Cardiac muscle cell (in vitro differentiated cells and primary cell): Measurements from ENCODE around the gene SH2D2A. TPM values are rescaled to one million over a fixed set of nuclear protein-coding genes. Genes with fewer than 3 reads are reported as not detected.

Experiments
- DNase-seq, 2 donors: peaks; one replicate each; pipeline versions ENCODE4 v3.0.0 to v3.0.0-alpha.2; 2010 to 2017; ENCODE audit warnings: low read depth in 1 of 2, low spot score in 1 of 2
- H3K27ac ChIP-seq: fragments of 200-600 bp; sonication (generic); 2 replicates; pipeline ENCODE4 v1.5.1; 2016
- H3K27me3 ChIP-seq: fragments of 200-600 bp; sonication (generic); 2 replicates; pipeline ENCODE4 v1.6.0; 2016; ENCODE audit warnings: control low read depth
- H3K36me3 ChIP-seq: fragments of 200-600 bp; sonication (generic); 2 replicates; pipeline ENCODE4 v1.5.1; 2016; ENCODE audit warnings: control low read depth
- H3K4me1 ChIP-seq: fragments of 200-600 bp; sonication (generic); 2 replicates; pipeline ENCODE4 v1.8.1; 2017; ENCODE audit warnings: low read depth, mild to moderate bottlenecking, mixed run types
- H3K4me3 ChIP-seq: fragments of 200-600 bp; sonication (generic); 2 replicates; pipeline ENCODE4 v1.5.1; 2016; ENCODE audit warnings: mild to moderate bottlenecking
- H3K9me3 ChIP-seq: fragments of 200-600 bp; sonication (generic); 2 replicates; pipeline ENCODE4 v1.5.1; 2017; ENCODE audit warnings: low read depth, mild to moderate bottlenecking, control low read depth
- CTCF ChIP-seq: IDR thresholded peaks from 2 replicates; pipeline ENCODE4 v1.5.1; 2012; ENCODE audit warnings: low read depth, mild to moderate bottlenecking, low read length
- polyA plus RNA-seq: library from polyadenylated mRNA; unstranded; fragments of >200 nt; fragmentation: Nextera tagmentation; extraction: Ambion mirVana; gene quantifications from 2 replicates; pipeline ENCODE4 v1.2.1, GENCODE V29; 2016
- total RNA-seq: library from RNA; depleted of rRNA; stranded (reverse); fragments of >200 nt; gene quantifications from 2 replicates; pipeline ENCODE4 v1.2.3, GENCODE V29; 2016

SH2D2A gene
- total and polyA plus RNA-seq, 2 experiments from 2014 or later = 1.1 to 2.7 TPM

GRCh38 chr1:156833603-156834002 is 17.0 kb upstream of the SH2D2A start:
- H3K27me3 ChIP-seq = peaks cover 26% of the 10 kb centered on the region
- H3K4me1 ChIP-seq = no peaks in the 10 kb centered on the region
- no peak for TF ChIP-seq CTCF
- H3K9me3 ChIP-seq = no peaks in the 10 kb centered on the region
- no peak overlapping the region for H3K27ac ChIP-seq
- H3K36me3 ChIP-seq = no peaks in the 10 kb centered on the region
- H3K4me3 ChIP-seq = no peak overlapping the region
- DNase-seq = no peak

- no peaks in the 10 kb centered on the region for H3K36me3 ChIP-seq
- TF ChIP-seq CTCF = no peak
- H3K27ac ChIP-seq = no peak overlapping the region
- no peaks in the 10 kb centered on the region for H3K9me3 ChIP-seq
- H3K4me1 ChIP-seq = no peaks in the 10 kb centered on the region
- H3K27me3 ChIP-seq = peaks cover 26% of the 10 kb centered on the region
- H3K4me3 ChIP-seq = no peak overlapping the region
- DNase-seq = no peak
Measured at GRCh38 chr1:156832434-156832833, 15.8 kb upstream of the SH2D2A start.

- no peak for DNase-seq
- TF ChIP-seq CTCF = no peak
Measured at GRCh38 chr1:156828400-156829124, 11.9 kb upstream of the SH2D2A start.

GRCh38 chr1:156826630-156827029 is 10.0 kb upstream of the SH2D2A start:
- Histone ChIP-seq H3K36me3 (no peaks in the 10 kb centered on the region), H3K9me3 (no peaks in the 10 kb centered on the region), H3K4me1 (no peaks in the 10 kb centered on the region), H3K4me3 (no peak overlapping the region), H3K27me3 (peaks cover 17% of the 10 kb centered on the region), H3K27ac (no peak overlapping the region)
- no peak for TF ChIP-seq CTCF
- peak in 1 of 2 donors; percentile 60 for DNase-seq

More at GRCh38 chr1:156828400-156829124, 11.9 kb upstream of the SH2D2A start:
- Histone ChIP-seq H3K9me3 (no peaks in the 10 kb centered on the region), H3K27me3 (peaks cover 14% of the 10 kb centered on the region), H3K36me3 (no peaks in the 10 kb centered on the region), H3K27ac (no peak overlapping the region), H3K4me1 (no peaks in the 10 kb centered on the region), H3K4me3 (no peak overlapping the region)

- Histone ChIP-seq H3K27me3 (peaks cover 17% of the 10 kb centered on the region), H3K9me3 (no peaks in the 10 kb centered on the region), H3K36me3 (no peaks in the 10 kb centered on the region), H3K4me1 (no peaks in the 10 kb centered on the region), H3K4me3 (no peak overlapping the region), H3K27ac (no peak overlapping the region)
- TF ChIP-seq CTCF = no peak
- DNase-seq = no peak
Measured at GRCh38 chr1:156823210-156823790, 6.7 kb upstream of the SH2D2A start.
